Nephron progenitor cell (in vitro differentiated cells): ENCODE measurements around the gene TMEM250.

Experiments
- DNase-seq: peaks from one replicate; pipeline ENCODE4 v3.0.0; 2021
- H3K27ac Mint-ChIP-seq: 2 replicates; pipeline ENCODE4 v1.8.0; 2021; ENCODE audit warnings: mild to moderate bottlenecking, moderate library complexity, mixed read lengths
- H3K27me3 Mint-ChIP-seq: 2 replicates; pipeline ENCODE4 v1.8.0; 2021; ENCODE audit warnings: mild to moderate bottlenecking, low read depth, mixed read lengths; ENCODE audit not compliant: poor library complexity
- H3K36me3 Mint-ChIP-seq: 2 replicates; pipeline ENCODE4 v1.8.0; 2021; ENCODE audit warnings: low read depth, mixed read lengths
- H3K4me1 Mint-ChIP-seq: 2 replicates; pipeline ENCODE4 v1.8.0; 2021; ENCODE audit warnings: mixed read lengths
- H3K4me3 Mint-ChIP-seq: 2 replicates; pipeline ENCODE4 v1.8.0; 2021; ENCODE audit warnings: mild to moderate bottlenecking, moderate library complexity, mixed read lengths
- H3K9me3 Mint-ChIP-seq: 2 replicates; pipeline ENCODE4 v1.8.0; 2021; ENCODE audit warnings: mild to moderate bottlenecking, moderate library complexity, mixed read lengths
- TF ChIP-seq, protein P1 (sequence below): fragments of 200-600 bp; sonication (generic); IDR thresholded peaks from 2 replicates; pipeline ENCODE4 v1.5.0; 2021; ENCODE audit warnings: antibody characterized with exemption

The TMEM250 gene

DNA sequence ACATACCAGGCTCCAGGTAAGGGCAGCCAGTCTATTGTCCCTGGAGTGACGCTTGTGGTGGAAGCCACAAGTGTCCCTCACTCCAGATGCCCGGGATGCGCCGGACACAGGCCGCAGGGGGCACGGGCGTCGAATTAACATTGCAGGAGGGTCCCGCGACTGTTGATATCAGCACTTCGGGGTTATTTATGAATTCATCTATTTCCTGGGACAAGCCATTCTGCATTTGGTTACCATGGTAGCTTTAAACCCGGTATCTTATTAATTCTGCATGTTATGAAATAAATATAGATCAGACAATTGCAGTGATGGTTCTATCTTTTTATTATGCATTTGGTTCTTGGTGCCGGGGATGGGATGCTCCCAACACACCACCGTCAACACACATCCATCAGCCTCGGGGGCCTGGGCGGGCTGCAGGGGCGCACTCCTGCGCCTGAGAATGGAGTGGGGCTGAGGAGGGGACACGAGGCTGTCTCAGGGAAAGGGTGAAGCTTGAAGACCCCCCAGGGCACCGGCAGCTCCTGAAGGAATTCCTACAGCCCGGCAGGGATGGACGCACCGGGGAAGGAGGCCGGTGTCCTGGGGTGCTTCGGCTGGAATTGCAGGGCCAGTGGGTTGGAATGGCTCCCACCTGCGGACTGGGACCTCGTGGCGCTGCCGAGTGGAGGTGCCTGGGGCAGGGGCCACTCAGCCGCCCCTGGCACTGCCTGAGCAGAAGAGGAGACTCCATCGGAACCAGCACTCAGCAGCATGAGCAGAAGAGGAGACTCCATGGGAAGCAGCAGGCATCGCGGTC lies 17.7 kb upstream of the TMEM250 start:
- peaks cover 60% of the 10 kb centered on the region for H3K27me3 Mint-ChIP-seq
- TF ChIP-seq, protein P1, sequence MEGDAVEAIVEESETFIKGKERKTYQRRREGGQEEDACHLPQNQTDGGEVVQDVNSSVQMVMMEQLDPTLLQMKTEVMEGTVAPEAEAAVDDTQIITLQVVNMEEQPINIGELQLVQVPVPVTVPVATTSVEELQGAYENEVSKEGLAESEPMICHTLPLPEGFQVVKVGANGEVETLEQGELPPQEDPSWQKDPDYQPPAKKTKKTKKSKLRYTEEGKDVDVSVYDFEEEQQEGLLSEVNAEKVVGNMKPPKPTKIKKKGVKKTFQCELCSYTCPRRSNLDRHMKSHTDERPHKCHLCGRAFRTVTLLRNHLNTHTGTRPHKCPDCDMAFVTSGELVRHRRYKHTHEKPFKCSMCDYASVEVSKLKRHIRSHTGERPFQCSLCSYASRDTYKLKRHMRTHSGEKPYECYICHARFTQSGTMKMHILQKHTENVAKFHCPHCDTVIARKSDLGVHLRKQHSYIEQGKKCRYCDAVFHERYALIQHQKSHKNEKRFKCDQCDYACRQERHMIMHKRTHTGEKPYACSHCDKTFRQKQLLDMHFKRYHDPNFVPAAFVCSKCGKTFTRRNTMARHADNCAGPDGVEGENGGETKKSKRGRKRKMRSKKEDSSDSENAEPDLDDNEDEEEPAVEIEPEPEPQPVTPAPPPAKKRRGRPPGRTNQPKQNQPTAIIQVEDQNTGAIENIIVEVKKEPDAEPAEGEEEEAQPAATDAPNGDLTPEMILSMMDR, result no peak
- H3K4me1 Mint-ChIP-seq, result peaks cover 16% of the 10 kb centered on the region
- no peaks in the 10 kb centered on the region for H3K36me3 Mint-ChIP-seq
- no peak overlapping the region for H3K27ac Mint-ChIP-seq
- H3K9me3 Mint-ChIP-seq, result no peaks in the 10 kb centered on the region
- no peak for DNase-seq
- no peak overlapping the region for H3K4me3 Mint-ChIP-seq

DNA sequence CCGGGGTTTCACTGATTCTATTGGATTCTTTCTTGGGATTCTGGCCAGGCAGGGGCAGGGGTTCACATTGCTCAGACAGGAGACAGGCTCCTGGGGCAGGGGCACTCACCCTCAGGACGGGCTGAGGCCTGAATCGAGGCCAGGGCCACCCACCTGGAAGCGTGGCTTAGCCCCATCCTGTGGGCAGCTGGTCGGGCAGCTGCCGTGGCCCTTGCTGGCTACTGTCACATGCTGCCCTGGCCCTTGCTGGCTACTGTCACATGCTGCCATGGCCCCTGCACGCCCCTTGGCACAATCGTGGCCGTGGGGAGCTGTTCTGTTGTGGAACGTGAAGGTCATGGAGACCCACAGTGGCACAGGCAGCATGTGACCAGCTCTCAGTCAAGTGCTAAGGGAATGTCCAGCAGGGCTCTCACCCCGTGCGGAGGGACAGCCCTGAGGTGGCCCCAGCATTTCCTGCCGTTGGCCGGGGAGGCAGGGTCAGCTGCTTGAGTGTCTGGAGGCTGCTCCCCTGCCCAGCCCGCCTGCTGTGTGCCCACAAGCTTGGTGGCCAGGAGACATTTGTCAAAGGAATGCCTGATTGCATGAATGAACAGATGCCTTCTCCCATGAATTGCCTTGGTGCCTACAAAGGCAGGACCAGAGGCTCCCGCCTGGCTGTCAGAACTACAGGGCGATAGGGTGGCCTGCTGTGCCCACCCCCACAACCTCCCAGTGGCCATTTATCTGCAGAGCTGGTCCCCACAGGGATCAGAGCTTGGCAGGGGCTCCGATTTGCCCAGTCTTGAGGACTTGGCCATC lies 16.9 kb upstream of the TMEM250 start:
- Mint-ChIP-seq H3K4me1 (peaks cover 9% of the 10 kb centered on the region), H3K27me3 (peaks cover 68% of the 10 kb centered on the region), H3K9me3 (no peaks in the 10 kb centered on the region), H3K36me3 (no peaks in the 10 kb centered on the region), H3K4me3 (no peak overlapping the region), H3K27ac (no peak overlapping the region)
- TF ChIP-seq, protein P1, result no peak
- DNase-seq, result no peak

DNA sequence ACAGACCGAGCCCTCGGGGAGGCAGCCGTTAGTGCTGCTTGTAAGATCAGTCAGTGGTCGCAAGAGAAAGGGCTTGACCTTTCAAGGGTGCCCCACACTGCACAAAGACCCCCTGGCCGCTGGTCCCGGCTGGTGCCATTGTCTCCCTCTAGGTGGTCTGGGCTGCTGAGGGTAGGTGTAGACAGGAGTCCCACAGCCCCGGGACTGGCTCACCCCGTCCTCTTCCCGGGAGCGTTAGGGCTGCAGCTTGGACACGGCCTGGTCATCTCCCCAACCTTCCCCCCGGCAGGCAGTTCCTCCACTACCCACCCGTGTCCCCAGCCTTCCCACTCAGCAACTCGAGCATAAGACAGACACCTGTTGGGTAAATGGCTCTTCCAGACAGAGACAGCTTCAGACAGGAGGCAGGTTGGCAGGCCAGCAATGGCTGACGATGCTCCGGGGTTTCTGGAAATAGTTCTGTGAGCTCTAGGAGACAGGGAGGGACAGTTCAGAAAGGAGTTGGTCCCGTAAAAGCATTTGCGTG lies 15.3 kb upstream of the TMEM250 start:
- H3K4me1 Mint-ChIP-seq, result peaks cover 9% of the 10 kb centered on the region
- H3K4me3 Mint-ChIP-seq, result peak overlapping the region; percentile 71
- H3K27me3 Mint-ChIP-seq, result peaks cover 83% of the 10 kb centered on the region
- no peak overlapping the region for H3K27ac Mint-ChIP-seq
- H3K36me3 Mint-ChIP-seq, result no peaks in the 10 kb centered on the region
- H3K9me3 Mint-ChIP-seq, result no peaks in the 10 kb centered on the region
- DNase-seq, result no peak
- TF ChIP-seq, protein P1, result no peak

DNA sequence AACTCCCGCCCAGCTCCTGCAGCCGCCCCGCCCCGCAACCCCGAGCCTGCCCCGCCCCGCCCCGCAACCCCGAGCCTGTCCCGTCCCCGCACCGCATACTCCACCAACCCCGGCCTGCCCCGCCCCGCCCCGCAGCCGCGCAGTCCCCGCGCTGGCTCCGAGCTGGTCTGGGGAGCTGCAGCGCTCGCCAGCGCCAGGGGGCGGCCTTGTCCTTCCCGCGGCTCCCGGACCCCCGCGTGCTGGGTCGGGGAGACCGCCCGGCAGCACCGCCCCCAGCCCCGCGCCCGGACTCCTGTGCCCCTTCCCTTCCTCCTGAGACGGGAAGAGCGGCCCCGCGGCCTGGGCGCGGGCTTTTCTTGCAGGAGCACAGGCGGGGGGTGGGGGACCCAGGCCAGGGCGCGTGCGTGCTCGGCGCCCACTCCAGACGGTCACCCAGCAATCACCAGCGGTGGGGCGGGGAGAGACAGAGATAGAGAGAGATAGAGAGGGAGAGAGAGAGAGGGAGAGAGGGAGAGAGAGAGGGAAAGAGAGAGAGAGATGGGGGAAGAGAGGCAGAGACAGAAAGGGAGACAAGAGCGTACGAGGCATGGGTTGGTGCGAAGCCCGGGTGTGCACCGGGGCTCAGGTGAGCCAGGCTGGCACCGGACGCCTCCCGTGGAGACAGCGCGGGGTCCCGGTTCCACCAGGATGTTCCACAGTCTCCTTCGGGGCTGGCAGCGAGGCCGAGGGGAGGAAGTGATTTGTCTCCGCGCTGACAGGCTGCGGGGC lies 14.7 kb upstream of the TMEM250 start:
- H3K27me3 Mint-ChIP-seq, result peaks cover 85% of the 10 kb centered on the region
- H3K9me3 Mint-ChIP-seq, result no peaks in the 10 kb centered on the region

DNA sequence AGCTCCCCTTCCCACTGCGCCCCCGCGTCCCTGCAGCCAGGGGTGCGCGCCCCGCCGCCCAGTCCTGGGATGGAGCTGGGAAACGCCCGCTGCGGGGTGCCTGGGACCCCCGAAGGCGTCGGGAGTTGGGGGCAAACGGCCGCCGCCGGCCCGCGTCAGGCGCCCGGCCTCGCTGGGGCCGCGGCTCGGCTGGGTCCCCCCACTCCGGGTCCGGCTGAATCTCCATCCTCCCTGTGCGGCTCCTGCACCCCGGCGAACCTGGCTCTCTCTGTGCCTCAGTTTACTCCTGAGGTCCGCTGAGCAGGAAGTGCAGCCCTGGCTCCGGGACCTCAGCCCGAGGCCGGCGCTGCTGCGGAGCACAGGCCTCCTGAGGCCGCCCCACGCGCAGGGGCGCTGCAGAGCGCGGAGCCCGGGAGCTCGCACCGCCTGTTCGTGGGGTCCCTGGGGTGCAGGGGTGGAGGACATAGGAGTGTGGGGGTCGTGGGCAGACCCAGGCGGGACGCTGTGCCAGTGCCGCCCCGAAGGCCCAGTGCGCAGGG lies 13.9 kb upstream of the TMEM250 start:
- H3K27me3 Mint-ChIP-seq, result peaks cover 92% of the 10 kb centered on the region
- no peaks in the 10 kb centered on the region for H3K36me3 Mint-ChIP-seq
- peaks cover 5% of the 10 kb centered on the region for H3K4me1 Mint-ChIP-seq

More for the DNA sequence above, 14.7 kb upstream of the TMEM250 start:
- TF ChIP-seq, protein P1, result peak; percentile 40
- Mint-ChIP-seq H3K4me3 (peak overlapping the region; percentile 71), H3K36me3 (no peaks in the 10 kb centered on the region), H3K27ac (no peak overlapping the region), H3K4me1 (peaks cover 5% of the 10 kb centered on the region)
- DNase-seq, result peak; percentile 86

More for the DNA sequence above, 13.9 kb upstream of the TMEM250 start:
- H3K9me3 Mint-ChIP-seq, result no peaks in the 10 kb centered on the region
- no peak overlapping the region for H3K4me3 Mint-ChIP-seq
- no peak for DNase-seq
- H3K27ac Mint-ChIP-seq, result no peak overlapping the region
- TF ChIP-seq, protein P1, result no peak
